ENCODE measurements around the gene CHD3. TPM values are rescaled to one million over a fixed set of nuclear protein-coding genes. Genes with fewer than 3 reads are reported as not detected.
"Not testable (repeated sequence)": the region's sequence is repeated elsewhere in the genome, so short reads cannot be mapped to it uniquely, and the experiment has no call there.

CHD3 gene
- total and polyA plus RNA-seq, 5 donors = 31.2 to 45.3 (median 37.3) TPM

DNA sequence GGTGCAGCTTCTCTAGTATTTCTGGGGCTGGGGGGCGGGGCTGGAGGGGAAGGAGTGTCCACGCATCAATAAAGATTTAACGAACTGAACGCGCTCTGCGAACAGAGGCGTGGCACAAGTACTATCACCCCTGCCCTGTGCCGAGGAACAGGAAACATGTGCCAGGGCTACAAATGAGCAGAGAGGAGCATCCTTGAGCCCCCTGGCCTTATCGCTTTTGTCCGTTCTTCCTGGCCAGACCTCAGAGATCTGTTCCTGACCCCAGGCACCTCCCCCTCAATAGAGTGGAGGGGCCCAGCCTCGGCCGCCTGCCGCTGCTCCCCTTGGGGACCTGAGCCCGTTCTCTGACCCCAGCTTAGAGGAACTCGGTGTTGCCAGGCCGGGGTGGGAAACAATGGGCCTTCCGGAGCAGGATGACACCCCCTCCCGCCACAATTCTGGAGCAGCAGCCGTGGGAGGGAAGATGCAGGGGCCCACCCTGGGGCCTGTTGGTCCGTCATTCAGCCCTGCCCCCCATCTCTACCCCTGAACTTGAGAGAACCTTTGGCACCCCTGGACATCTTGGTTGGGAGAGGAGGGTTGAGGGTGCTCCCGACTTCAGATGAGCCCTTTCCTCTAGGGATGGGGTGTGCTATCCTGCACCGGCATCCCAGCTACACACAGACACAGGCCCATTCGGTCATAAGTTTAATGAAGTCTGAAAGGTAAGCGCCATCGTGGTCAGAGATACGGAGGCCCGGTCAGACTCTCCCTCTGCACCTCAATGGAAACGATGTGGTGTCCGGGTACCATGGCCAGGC lies 32.4 kb upstream of the CHD3 start:
- H3K27me3 ChIP-seq (ENCODE audit: control insufficient read depth, insufficient read depth) = no peaks in the 10 kb centered on the region
- ATAC-seq (peak; percentile 10 to 34), DNase-seq (peak; percentile 83 to 91 (median 91))
- H3K9me3 ChIP-seq (ENCODE audit: control insufficient read depth, low read length) = no peaks in the 10 kb centered on the region
- intact Hi-C loops (cut with DNase I) = loop anchor here in 1 of 4 donors (2.0 to 10.0 kb wide), 2 partner anchors 21 to 111 kb away; partner anchors contain the start of gene KDM6B
- WGBS = 9% methylated on average over 29 of the region's 29 CpGs
- H3K4me3 ChIP-seq (ENCODE audit: low read length) = peak overlapping the region; percentile 43
- peak overlapping the region; percentile 80 for H3K27ac ChIP-seq (ENCODE audit: low read length)
- peaks cover 6% of the 10 kb centered on the region for H3K4me1 ChIP-seq (ENCODE audit: control insufficient read depth, insufficient read depth, low read length)

- WGBS = under 1% methylated on average over 64 of the region's 64 CpGs
These were observed 31.5 kb upstream of the CHD3 start, which contains the start of gene NAA38 for GRCh38 chr17:7856811-7857712. TSS of gene NAA38 (minus strand) at chr17:7857559. CDS start at chr17:7857463, 96 bp downstream.

GRCh38 chr17:7857713-7858521 lies 30.7 kb upstream of the CHD3 start, which contains the start of gene CYB5D1:
TSS of gene CYB5D1 (plus strand) at chr17:7858003. CDS start at chr17:7858135, 132 bp downstream.
- H3K4me3 ChIP-seq (ENCODE audit: low read length) = peak within 1 kb of the TSS; percentile 43
- peaks cover 6% of the 10 kb centered on the region for H3K4me1 ChIP-seq (ENCODE audit: control insufficient read depth, insufficient read depth, low read length)
- ATAC-seq = peak; percentile 65 to 69
- WGBS = 2% methylated on average over 48 of the region's 48 CpGs
- intact Hi-C loops (cut with DNase I) = loop anchor here in 1 of 4 donors (2.0 to 10.0 kb wide), 2 partner anchors 23 to 113 kb away; partner anchors contain the start of gene KDM6B
- DNase-seq = peak; percentile 92 to 95 (median 93)
- H3K9me3 ChIP-seq (ENCODE audit: control insufficient read depth, low read length) = no peaks in the 10 kb centered on the region
- peak within 1 kb of the TSS; percentile 89 for H3K27ac ChIP-seq (ENCODE audit: low read length)
- H3K27me3 ChIP-seq (ENCODE audit: control insufficient read depth, insufficient read depth) = no peaks in the 10 kb centered on the region

More at GRCh38 chr17:7856811-7857712, 31.5 kb upstream of the CHD3 start, which contains the start of gene NAA38:
- H3K27ac ChIP-seq (ENCODE audit: low read length) = peak within 1 kb of the TSS; percentile 89
- intact Hi-C loops (cut with DNase I) = loop anchor here in 1 of 4 donors (2.0 to 10.0 kb wide), 2 partner anchors 22 to 112 kb away; partner anchors contain the start of gene KDM6B
- H3K4me3 ChIP-seq (ENCODE audit: low read length) = peak within 1 kb of the TSS; percentile 43
- peak; percentile 97 to 98 (median 98) for DNase-seq
- peak; percentile 88 to 91 for ATAC-seq
- H3K4me1 ChIP-seq (ENCODE audit: control insufficient read depth, insufficient read depth, low read length) = peaks cover 6% of the 10 kb centered on the region
- H3K9me3 ChIP-seq (ENCODE audit: control insufficient read depth, low read length) = no peaks in the 10 kb centered on the region
- H3K27me3 ChIP-seq (ENCODE audit: control insufficient read depth, insufficient read depth) = no peaks in the 10 kb centered on the region

GRCh38 chr17:7858522-7858810 lies 30.1 kb upstream of the CHD3 start:
- Histone ChIP-seq H3K4me3 (ENCODE audit: low read length) (peak overlapping the region; percentile 43), H3K27ac (ENCODE audit: low read length) (peak overlapping the region; percentile 89), H3K27me3 (ENCODE audit: control insufficient read depth, insufficient read depth) (no peaks in the 10 kb centered on the region), H3K4me1 (ENCODE audit: control insufficient read depth, insufficient read depth, low read length) (peaks cover 6% of the 10 kb centered on the region), H3K9me3 (ENCODE audit: control insufficient read depth, low read length) (no peaks in the 10 kb centered on the region)
- ATAC-seq = peak in 1 of 2 donors; percentile 2
- intact Hi-C loops (cut with DNase I) = loop anchor here in 1 of 4 donors (10.0 kb wide), 1 partner anchor 114 kb away; no protein-coding TSS in a partner anchor
- DNase-seq = peak; percentile 55 to 80 (median 78)
- 29% methylated on average over 20 of the region's 20 CpGs for WGBS

DNA sequence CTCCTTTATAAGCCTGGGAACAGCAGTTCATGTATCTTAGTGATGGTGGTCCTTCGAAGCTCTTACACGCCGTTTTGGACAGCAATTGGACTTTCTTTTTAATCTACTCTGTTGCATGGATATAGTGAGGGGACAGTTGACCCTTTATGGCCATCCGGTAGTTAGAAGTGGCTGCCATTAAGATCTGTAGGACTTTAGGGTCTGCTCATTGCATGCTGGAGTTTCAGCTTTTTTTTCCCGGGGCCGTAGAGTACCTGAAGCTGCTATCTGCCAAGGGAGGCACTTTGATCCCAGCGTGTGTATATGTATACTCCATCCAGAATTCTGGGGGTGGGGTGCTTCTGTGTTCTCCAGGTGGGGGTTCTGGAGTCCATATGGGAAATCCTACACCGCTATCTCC lies 29.6 kb upstream of the CHD3 start:
- Histone ChIP-seq H3K27ac (ENCODE audit: low read length) (no peak overlapping the region), H3K9me3 (ENCODE audit: control insufficient read depth, low read length) (no peaks in the 10 kb centered on the region), H3K4me3 (ENCODE audit: low read length) (peak overlapping the region; percentile 43), H3K4me1 (ENCODE audit: control insufficient read depth, insufficient read depth, low read length) (peaks cover 6% of the 10 kb centered on the region), H3K27me3 (ENCODE audit: control insufficient read depth, insufficient read depth) (no peaks in the 10 kb centered on the region)
- DNase-seq (no peak), ATAC-seq (no peak)
- WGBS = 83% methylated on average over 8 of the region's 8 CpGs
- intact Hi-C loops (cut with DNase I) = loop anchor here in 1 of 4 donors (10.0 kb wide), 1 partner anchor 114 kb away; no protein-coding TSS in a partner anchor

DNA sequence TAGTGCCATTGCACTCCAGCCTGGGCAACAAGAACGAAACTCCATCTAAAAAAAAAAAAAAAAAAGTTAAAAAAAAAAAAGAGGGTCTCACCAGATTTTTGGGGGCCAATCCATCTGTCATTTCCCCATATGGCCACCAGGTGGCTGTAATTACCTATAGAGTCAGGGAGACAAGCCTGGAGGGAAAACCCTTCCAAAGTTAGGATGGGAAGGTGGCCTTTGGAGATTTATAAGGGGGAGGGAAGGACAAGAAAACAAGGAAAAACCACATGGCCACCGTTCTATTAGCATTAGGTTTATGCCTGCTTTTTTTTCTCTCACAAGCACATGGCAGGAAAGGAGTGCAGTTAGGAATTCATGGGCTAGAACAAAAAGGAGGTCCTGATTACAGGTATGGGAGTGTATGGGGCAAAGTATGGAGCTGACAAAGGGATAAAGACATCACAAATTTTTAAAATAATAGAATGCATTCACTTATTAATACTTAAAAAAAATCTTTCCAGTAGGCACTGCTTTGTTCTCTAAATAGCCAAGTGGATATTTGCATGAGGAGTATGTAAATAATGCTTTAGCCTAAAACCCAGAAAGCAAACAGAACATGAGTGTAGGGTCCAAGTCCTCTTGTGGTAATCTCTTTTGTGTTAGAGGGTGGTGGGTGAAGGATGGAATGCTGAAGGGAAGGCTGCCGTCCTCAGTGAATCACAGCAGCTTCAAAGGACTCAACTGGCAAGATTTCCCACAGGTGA lies 25.7 kb upstream of the CHD3 start:
- no peak overlapping the region for H3K27ac ChIP-seq (ENCODE audit: low read length)
- no peaks in the 10 kb centered on the region for H3K9me3 ChIP-seq (ENCODE audit: control insufficient read depth, low read length)
- intact Hi-C loops (cut with DNase I) = loop anchor here (1.0 to 10.0 kb wide), 5 partner anchors 124 to 182 kb away; no protein-coding TSS in a partner anchor
- no peaks in the 10 kb centered on the region for H3K27me3 ChIP-seq (ENCODE audit: control insufficient read depth, insufficient read depth)
- WGBS = 35% methylated on average over 3 of the region's 3 CpGs
- no peaks in the 10 kb centered on the region for H3K4me1 ChIP-seq (ENCODE audit: control insufficient read depth, insufficient read depth, low read length)
- DNase-seq (peak in 2 of 3 donors; percentile 28 to 74), ATAC-seq (no peak)
- H3K4me3 ChIP-seq (ENCODE audit: low read length) = no peak overlapping the region

GRCh38 chr17:7864384-7864783 lies 24.2 kb upstream of the CHD3 start:
- not testable (repeated sequence) for H3K4me1 ChIP-seq (ENCODE audit: control insufficient read depth, insufficient read depth, low read length); H3K9me3 ChIP-seq (ENCODE audit: control insufficient read depth, low read length); ATAC-seq; H3K27me3 ChIP-seq (ENCODE audit: control insufficient read depth, insufficient read depth); DNase-seq; H3K27ac ChIP-seq (ENCODE audit: low read length); H3K4me3 ChIP-seq (ENCODE audit: low read length)
- WGBS = 77% methylated on average over 5 of the region's 5 CpGs
- intact Hi-C loops (cut with DNase I) = loop anchor here in 2 of 4 donors (5.0 to 10.0 kb wide), 3 partner anchors 123 to 180 kb away; no protein-coding TSS in a partner anchor

DNA sequence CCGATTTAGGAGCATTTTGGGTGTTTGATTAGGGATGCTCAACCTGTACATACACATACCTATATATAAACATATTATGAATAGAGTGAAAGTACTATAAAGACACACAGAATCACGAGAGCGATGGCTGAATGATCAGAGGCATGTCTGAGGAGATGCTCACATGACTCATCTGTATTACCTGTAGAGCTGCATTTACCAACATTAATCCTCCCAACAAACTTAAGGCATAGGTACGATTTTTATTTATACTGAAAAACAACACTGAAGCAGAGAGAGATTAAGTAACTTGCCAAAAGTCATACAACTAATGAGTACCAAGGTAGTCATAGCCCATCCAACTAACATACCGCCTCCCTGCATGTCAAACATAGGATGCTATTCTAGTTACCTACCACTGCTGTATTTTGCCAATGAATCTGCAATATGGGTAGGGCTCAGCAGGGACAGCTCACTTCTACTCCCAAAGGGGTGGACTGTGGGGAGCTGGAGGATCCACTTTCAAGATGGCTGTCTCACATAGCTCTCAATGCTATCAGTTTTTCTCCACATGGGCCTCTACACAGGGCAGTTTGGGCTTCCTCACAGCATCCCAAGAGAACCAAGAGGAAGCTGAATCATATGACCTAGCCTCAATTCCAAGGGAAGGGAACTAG lies 23.5 kb upstream of the CHD3 start:
- DNase-seq (no peak), ATAC-seq (no peak)
- no peak overlapping the region for H3K27ac ChIP-seq (ENCODE audit: low read length)
- no peak overlapping the region for H3K4me3 ChIP-seq (ENCODE audit: low read length)
- H3K27me3 ChIP-seq (ENCODE audit: control insufficient read depth, insufficient read depth) = no peaks in the 10 kb centered on the region
- H3K9me3 ChIP-seq (ENCODE audit: control insufficient read depth, low read length) = no peaks in the 10 kb centered on the region
- 96% methylated on average over 5 of the region's 5 CpGs for WGBS
- H3K4me1 ChIP-seq (ENCODE audit: control insufficient read depth, insufficient read depth, low read length) = no peaks in the 10 kb centered on the region
- intact Hi-C loops (cut with DNase I) = loop anchor here in 2 of 4 donors (5.0 to 10.0 kb wide), 3 partner anchors 122 to 180 kb away; no protein-coding TSS in a partner anchor

- H3K4me1 ChIP-seq (ENCODE audit: control insufficient read depth, insufficient read depth, low read length) = no peaks in the 10 kb centered on the region
- no peak for DNase-seq
- H3K9me3 ChIP-seq (ENCODE audit: control insufficient read depth, low read length) = no peaks in the 10 kb centered on the region
- whole genome bisulfite sequencing = 71% methylated on average over 5 of the region's 5 CpGs
- ATAC-seq = no peak
- no peaks in the 10 kb centered on the region for H3K27me3 ChIP-seq (ENCODE audit: control insufficient read depth, insufficient read depth)
- no peak overlapping the region for H3K4me3 ChIP-seq (ENCODE audit: low read length)
- intact Hi-C loops (cut with DNase I) = loop anchor here in 1 of 4 donors (10.0 kb wide), 1 partner anchor 177 kb away; no protein-coding TSS in a partner anchor
- no peak overlapping the region for H3K27ac ChIP-seq (ENCODE audit: low read length)
These were observed 20.7 kb upstream of the CHD3 start for GRCh38 chr17:7867881-7868329.
